IMR-90 (cell line): ENCODE data around the gene SPAST. TPM values are rescaled to one million over a fixed set of nuclear protein-coding genes. Genes with fewer than 3 reads are reported as not detected.
A peak's percentile ranks its signal among the peaks of the same experiment; 100 is the strongest.

Experiments
- ATAC-seq: fragments of 200-7000 bp; cut with Tn5 transposase; 2 replicates; pipeline ENCODE4 v1.9.1; 2020; ENCODE audit warnings: low read depth, mild to moderate bottlenecking, moderate library complexity
- BruUV-seq: library from RNA; stranded (reverse); fragments of 400-500 nt; replicated peaks from 2 replicates; lab custom pipeline; 2021; lab: Mats Ljungman, UMichigan
- CTCF ChIA-PET: fragments of 300-600 bp; formaldehyde crosslinking; extraction: SDS; loops from one replicate; lab custom pipeline; 2021; ENCODE audit warnings: antibody characterized with exemption; lab: Yijun Ruan, JAX
- POLR2A ChIA-PET: fragments of 300-600 bp; sonication (Branson Sonifier 250); formaldehyde crosslinking; loops from one replicate; lab custom pipeline; 2022; ENCODE audit warnings: antibody characterized with exemption; ENCODE audit not compliant: unreplicated experiment; lab: Charles Lee
- DNase-seq: peaks from one replicate; pipeline ENCODE4 v3.0.0; 2013
- H2AFZ ChIP-seq: replicated peaks from 2 replicates; pipeline ENCODE3; 2013; ENCODE audit warnings: low read length, mild to moderate bottlenecking; ENCODE audit not compliant: poor library complexity
- H2AK5ac ChIP-seq: 2 replicates; pipeline ENCODE4 v1.6.1; 2013; ENCODE audit warnings: low read depth, low read length, inconsistent platforms
- H2AK9ac ChIP-seq: replicated peaks from 2 replicates; pipeline ENCODE3; 2013; ENCODE audit warnings: mild to moderate bottlenecking, low read depth, low read length, moderate library complexity; ENCODE audit not compliant: poor library complexity
- H2BK120ac ChIP-seq: 2 replicates; pipeline ENCODE4 v1.6.1; 2013; ENCODE audit warnings: low read depth, low read length, inconsistent platforms
- H2BK15ac ChIP-seq: 3 replicates; pipeline ENCODE4 v1.6.1; 2013; ENCODE audit warnings: low read depth, low read length, inconsistent platforms
- H2BK20ac ChIP-seq: 2 replicates; pipeline ENCODE4 v1.6.1; 2013; ENCODE audit warnings: low read depth, mild to moderate bottlenecking, inconsistent platforms, low read length, moderate library complexity
- H2BK5ac ChIP-seq: 2 replicates; pipeline ENCODE4 v1.6.1; 2013; ENCODE audit warnings: mild to moderate bottlenecking, low read depth, low read length, inconsistent platforms; ENCODE audit not compliant: poor library complexity, severe bottlenecking
- H3K14ac ChIP-seq: replicated peaks from 2 replicates; pipeline ENCODE4 v1.6.1; 2013; ENCODE audit warnings: low read depth, low read length, inconsistent platforms
- H3K18ac ChIP-seq: 2 replicates; pipeline ENCODE4 v1.6.1; 2013; ENCODE audit warnings: low read depth, low read length, control low read depth
- H3K23ac ChIP-seq: 2 replicates; pipeline ENCODE4 v1.6.1; 2013; ENCODE audit warnings: low read depth, low read length, inconsistent platforms
- H3K27ac ChIP-seq: 2 replicates; pipeline ENCODE4 v1.5.1; 2013; ENCODE audit warnings: mild to moderate bottlenecking, control low read depth, low read length; ENCODE audit not compliant: insufficient read depth
- H3K27me3 ChIP-seq: 2 replicates; pipeline ENCODE4 v1.6.1; 2013; ENCODE audit warnings: low read length; ENCODE audit not compliant: control insufficient read depth, insufficient read depth
- H3K36me3 ChIP-seq: 2 replicates; pipeline ENCODE4 v1.6.1; 2013; ENCODE audit warnings: low read length, mixed read lengths; ENCODE audit not compliant: control insufficient read depth, insufficient read depth
- H3K4ac ChIP-seq: 2 replicates; pipeline ENCODE4 v1.6.1; 2013; ENCODE audit warnings: low read depth, low read length, inconsistent platforms
- H3K4me1 ChIP-seq: 2 replicates; pipeline ENCODE4 v1.6.1; 2013; ENCODE audit warnings: low read length, mixed read lengths; ENCODE audit not compliant: control insufficient read depth, insufficient read depth
- H3K4me2 ChIP-seq: 2 replicates; pipeline ENCODE4 v1.6.1; 2013; ENCODE audit warnings: low read depth, mild to moderate bottlenecking, control low read depth, low read length, moderate library complexity
- H3K4me3 ChIP-seq: 2 replicates; pipeline ENCODE4 v1.5.1; 2013; ENCODE audit warnings: low read depth, mild to moderate bottlenecking, control low read depth, low read length, moderate library complexity; ENCODE audit not compliant: insufficient read depth
- H3K56ac ChIP-seq: 2 replicates; pipeline ENCODE4 v1.6.1; 2013; ENCODE audit warnings: low read length, inconsistent platforms; ENCODE audit not compliant: insufficient read depth; ENCODE audit errors: extremely low read depth
- H3K79me1 ChIP-seq, 2 experiments: 2 replicates each; pipeline ENCODE4 v1.6.1; 2013; ENCODE audit warnings: low read length in 2 of 2, inconsistent platforms in 1 of 2, low read depth in 1 of 2
- H3K9ac ChIP-seq: 2 replicates; pipeline ENCODE4 v1.6.1; 2013; ENCODE audit warnings: low read depth, low read length, control low read depth
- H3K9me1 ChIP-seq: 2 replicates; pipeline ENCODE4 v1.6.1; 2013; ENCODE audit warnings: low read length, inconsistent platforms; ENCODE audit not compliant: insufficient read depth
- H3K9me3 ChIP-seq: 2 replicates; pipeline ENCODE4 v1.6.1; 2013; ENCODE audit warnings: low read length; ENCODE audit not compliant: control insufficient read depth, insufficient read depth
- H4K20me1 ChIP-seq: 2 replicates; pipeline ENCODE4 v1.6.1; 2013; ENCODE audit warnings: low read length, inconsistent platforms; ENCODE audit not compliant: insufficient read depth
- H4K5ac ChIP-seq: 2 replicates; pipeline ENCODE4 v1.6.1; 2013; ENCODE audit warnings: mild to moderate bottlenecking, low read depth, low read length, control low read depth
- H4K8ac ChIP-seq, 2 experiments: 2 replicates each; pipeline ENCODE4 v1.6.1; 2013; ENCODE audit warnings: low read depth in 2 of 2, low read length in 2 of 2, control low read depth in 1 of 2, inconsistent platforms in 1 of 2
- H4K91ac ChIP-seq: 2 replicates; pipeline ENCODE4 v1.6.1; 2013; ENCODE audit warnings: low read depth, low read length, inconsistent platforms; ENCODE audit not compliant: insufficient read depth
- BHLHE40 ChIP-seq: fragments of 150-350 bp; IDR thresholded peaks from 2 replicates; pipeline ENCODE4 v1.6.1; 2016; ENCODE audit warnings: mild to moderate bottlenecking, low read depth, low read length
- CEBPB ChIP-seq: IDR thresholded peaks from 2 replicates; pipeline ENCODE4 v1.6.1; 2012; ENCODE audit warnings: low read depth, low read length, improper control_type of control experiment
- CHD1 ChIP-seq: IDR thresholded peaks from 2 replicates; pipeline ENCODE4 v1.6.1; 2012; ENCODE audit warnings: low read depth, low read length, improper control_type of control experiment
- CTCF ChIP-seq: conservative IDR thresholded peaks from 2 replicates; pipeline ENCODE4 v1.5.1; 2012; ENCODE audit warnings: mild to moderate bottlenecking, low read depth, low read length, improper control_type of control experiment
- ELK1 ChIP-seq: fragments of 150-350 bp; IDR thresholded peaks from 2 replicates; pipeline ENCODE4 v1.6.1; 2016; ENCODE audit warnings: low read depth, mild to moderate bottlenecking, low read length, moderate library complexity, borderline replicate concordance
- FOS ChIP-seq: fragments of 150-350 bp; IDR thresholded peaks from 2 replicates; pipeline ENCODE4 v1.6.1; 2016; ENCODE audit warnings: low read depth, low read length
- MAFK ChIP-seq: IDR thresholded peaks from 2 replicates; pipeline ENCODE4 v1.6.1; 2012; ENCODE audit warnings: low read depth, low read length, improper control_type of control experiment
- MAZ ChIP-seq: IDR thresholded peaks from 2 replicates; pipeline ENCODE4 v1.6.1; 2012; ENCODE audit warnings: low read depth, mild to moderate bottlenecking, low read length, improper control_type of control experiment, moderate library complexity, borderline replicate concordance
- MXI1 ChIP-seq: IDR thresholded peaks from 2 replicates; pipeline ENCODE4 v1.6.1; 2012; ENCODE audit warnings: low read depth, mild to moderate bottlenecking, low read length, moderate library complexity, borderline replicate concordance
- NFE2L2 ChIP-seq: fragments of 150-350 bp; IDR thresholded peaks from 2 replicates; pipeline ENCODE4 v1.6.1; 2016; ENCODE audit warnings: low read depth, mild to moderate bottlenecking, low read length
- POLR2A ChIP-seq: IDR thresholded peaks from 2 replicates; pipeline ENCODE4 v1.6.1; 2012; ENCODE audit warnings: mild to moderate bottlenecking, low read depth, low read length
- RAD21 ChIP-seq: IDR thresholded peaks from 2 replicates; pipeline ENCODE4 v1.6.1; 2012; ENCODE audit warnings: low read length, improper control_type of control experiment
- RCOR1 ChIP-seq: IDR thresholded peaks from 2 replicates; pipeline ENCODE4 v1.6.1; 2012; ENCODE audit warnings: mild to moderate bottlenecking, low read length, improper control_type of control experiment; ENCODE audit not compliant: insufficient replicate concordance
- RFX5 ChIP-seq: IDR thresholded peaks from 2 replicates; pipeline ENCODE4 v1.8.0; 2012; ENCODE audit warnings: low read depth, mild to moderate bottlenecking, low read length, moderate library complexity
- SMC3 ChIP-seq: fragments of 150-350 bp; IDR thresholded peaks from 2 replicates; pipeline ENCODE4 v1.6.1; 2016; ENCODE audit warnings: low read depth, mild to moderate bottlenecking, antibody characterized with exemption, low read length, moderate library complexity
- USF2 ChIP-seq: fragments of 150-350 bp; IDR thresholded peaks from 2 replicates; pipeline ENCODE4 v1.6.1; 2017; ENCODE audit warnings: mild to moderate bottlenecking, antibody characterized with exemption, low read length, low read depth
- WGBS, 2 experiments: methylation state at CpG; one replicate each; pipeline versions ENCODE4 v1.1.5 to v1.1.7; 2013; ENCODE audit warnings: missing lambda C conversion rate in 2 of 2; ENCODE audit not compliant: insufficient read length in 1 of 2; ENCODE audit errors: extremely low coverage in 2 of 2; 5-methylcytosine and 5-hydroxymethylcytosine counted together
- dilution Hi-C: fragments of 300-500 bp; cut with HindIII; formaldehyde crosslinking; loops from one replicate; pipeline ENCODE4 v1.14.3; 2018; ENCODE audit warnings: low sequenced_read_pairs; ENCODE audit not compliant: unreplicated experiment
- in situ Hi-C: fragments of 300-500 bp; cut with MboI; formaldehyde crosslinking; loops from 3 replicates; pipeline ENCODE4 v1.14.3; 2019; ENCODE audit warnings: low sequenced_read_pairs, inconsistent platforms, mixed read lengths
- intact Hi-C: fragments of 100-400 bp; cut with micrococcal nuclease; formaldehyde crosslinking; loops from 2 replicates; pipeline ENCODE4 v1.10.0; 2022
- polyA plus RNA-seq, 3 experiments: library from polyadenylated mRNA; depleted of rRNA; stranded (reverse); fragments of >200 nt; gene quantifications; 2 replicates each; pipeline ENCODE4 v1.2.3, GENCODE V29; 2012; ENCODE audit warnings: low replicate concordance in 1 of 3
- total RNA-seq: library from RNA; depleted of rRNA; stranded (reverse); fragments of >200 nt; gene quantifications from 2 replicates; pipeline ENCODE4 v1.2.3, GENCODE V29; 2012

SPAST gene
- total and polyA plus RNA-seq, 2 of the 4 experiments (the other 2 are of a cell fraction): 5.3 to 14.5 TPM

- no TSS peak for BruUV-seq
- dilution Hi-C loops: no loop called here
These were observed 72.7 kb downstream of the SPAST start for GRCh38 chr2:32136097-32136496.

More at GRCh38 chr2:32136097-32136496, 72.7 kb downstream of the SPAST start:
- Histone ChIP-seq H4K5ac (no peak overlapping the region), H3K23ac (no peak overlapping the region), H2AK9ac (no peak overlapping the region), H3K4me2 (no peak overlapping the region), H3K9me1 (no peaks in the 10 kb centered on the region), H2BK15ac (no peak overlapping the region), H3K27me3 (no peaks in the 10 kb centered on the region), H3K4ac (no peak overlapping the region), H3K14ac (no peak overlapping the region), H4K8ac (no peak overlapping the region), H3K9me3 (no peaks in the 10 kb centered on the region), H2BK20ac (no peak overlapping the region), H3K4me3 (no peak overlapping the region), H3K27ac (peak overlapping the region; percentile 71), H3K4me1 (peaks cover 2% of the 10 kb centered on the region; the same call in 1 of the 2 replicates), H3K56ac (no peak overlapping the region), H3K36me3 (no peaks in the 10 kb centered on the region), H3K79me1 (peaks cover 1 to 4% of the 10 kb centered on the region in 2 experiments; a peak in 1 of 4 replicates), H2BK120ac (no peak overlapping the region), H3K18ac (no peak overlapping the region), H4K91ac (no peak overlapping the region), H2AFZ (no peak overlapping the region), H2BK5ac (peak overlapping the region; percentile 38), H3K9ac (no peak overlapping the region), H4K20me1 (no peaks in the 10 kb centered on the region), H2AK5ac (no peak overlapping the region)
- ChIA-PET POLR2A (no interaction called here), CTCF (interaction anchor here (0.6 to 1.0 kb wide), 2 partner anchors 20 to 69 kb away, joined by 3 read pairs; no protein-coding TSS in a partner anchor)
- TF ChIP-seq CEBPB: no peak
- no peak for TF ChIP-seq CTCF
- no peak for TF ChIP-seq SMC3
- no peak for TF ChIP-seq RAD21
- no peak for TF ChIP-seq NFE2L2
- no peak for TF ChIP-seq BHLHE40
- TF ChIP-seq FOS: no peak
- TF ChIP-seq ELK1: no peak
- TF ChIP-seq RCOR1: no peak
- TF ChIP-seq MXI1: no peak
- no peak for TF ChIP-seq POLR2A
- no peak for TF ChIP-seq CHD1
- no peak for TF ChIP-seq MAZ
- TF ChIP-seq RFX5: no peak
- no peak for TF ChIP-seq MAFK
- TF ChIP-seq USF2: no peak
- intact Hi-C loops (loop anchor here (2.0 to 10.0 kb wide), 2 partner anchors 73 to 451 kb away; partner anchors contain the start of gene SPAST), in situ Hi-C loops (no loop called here)
- ATAC-seq (peak; percentile 76), DNase-seq (peak; percentile 60)
- WGBS, 2 experiments: 100% methylated on average over 1 of the region's 4 CpGs; no CpG with 5 or more reads in 1 of the 2 experiments
